Liver (tissue), 9 donors: ENCODE results near the gene TFAP2A. TPM values are rescaled to one million over a fixed set of nuclear protein-coding genes. Genes with fewer than 3 reads are reported as not detected.

Source experiments
- DNase-seq: peaks from one replicate; pipeline ENCODE4 v3.0.0-alpha.2; 2017; ENCODE audit warnings: low spot score
- H3K27ac ChIP-seq, 2 donors: one replicate each; pipeline ENCODE4 v1.7.0; 2013; ENCODE audit warnings: inconsistent platforms in 2 of 2, low read length in 2 of 2, control low read depth in 1 of 2, low read depth in 1 of 2, mild to moderate bottlenecking in 1 of 2
- H3K27me3 ChIP-seq, 4 donors: one replicate each; pipeline versions ENCODE4 v1.6.1 to v1.7.0; 2013; ENCODE audit warnings: low read length in 3 of 4, inconsistent platforms in 1 of 4, mild to moderate bottlenecking in 1 of 4, moderate library complexity in 1 of 4; ENCODE audit not compliant: control insufficient read depth in 4 of 4, insufficient read depth in 4 of 4
- H3K36me3 ChIP-seq, 4 donors: one replicate each; pipeline versions ENCODE4 v1.6.1 to v1.7.0; 2013; ENCODE audit warnings: low read length in 3 of 4, mild to moderate bottlenecking in 3 of 4, low read depth in 1 of 4, moderate library complexity in 1 of 4; ENCODE audit not compliant: control insufficient read depth in 4 of 4, insufficient read depth in 3 of 4
- H3K4me1 ChIP-seq, 4 donors: one replicate each; pipeline versions ENCODE4 v1.6.1 to v1.7.0; 2013; ENCODE audit warnings: low read length in 3 of 4, mild to moderate bottlenecking in 3 of 4, moderate library complexity in 1 of 4; ENCODE audit not compliant: control insufficient read depth in 4 of 4, insufficient read depth in 4 of 4
- H3K4me3 ChIP-seq, 3 donors: one replicate each; pipeline versions ENCODE4 v1.6.1 to v1.7.0; 2013; ENCODE audit warnings: low read length in 3 of 3, control low read depth in 1 of 3, low read depth in 1 of 3, mild to moderate bottlenecking in 1 of 3
- H3K9ac ChIP-seq, 2 donors: one replicate each; pipeline ENCODE4 v1.7.0; 2013; ENCODE audit warnings: low read length in 2 of 2, mild to moderate bottlenecking in 2 of 2, moderate library complexity in 2 of 2, control low read depth in 1 of 2, low read depth in 1 of 2
- H3K9me3 ChIP-seq, 4 donors: one replicate each; pipeline versions ENCODE4 v1.6.1 to v1.7.0; 2013; ENCODE audit warnings: low read length in 3 of 4; ENCODE audit not compliant: control insufficient read depth in 4 of 4
- FOXA1 ChIP-seq: IDR thresholded peaks from 2 replicates; pipeline ENCODE4 v1.6.1; 2016; ENCODE audit warnings: antibody characterized with exemption
- GABPA ChIP-seq, 2 donors: IDR thresholded peaks in 1 of 2; conservative IDR thresholded peaks in 1 of 2; 2 replicates each; pipeline ENCODE4 v1.6.1; 2016; ENCODE audit warnings: antibody characterized with exemption in 2 of 2, mild to moderate bottlenecking in 1 of 2, moderate library complexity in 1 of 2
- RAD21 ChIP-seq, 2 donors: IDR thresholded peaks; 2 replicates each; pipeline ENCODE4 v1.6.1; 2016; ENCODE audit warnings: antibody characterized with exemption in 2 of 2, mild to moderate bottlenecking in 2 of 2
- YY1 ChIP-seq: IDR thresholded peaks from 2 replicates; pipeline ENCODE4 v1.6.1; 2016; ENCODE audit warnings: antibody characterized with exemption, mild to moderate bottlenecking
- WGBS: extraction: QIAGEN DNeasy Blood & Tissue Kit; methylation state at CpG from one replicate; pipeline ENCODE4 v1.1.7; 2013; 5-methylcytosine and 5-hydroxymethylcytosine counted together
- polyA plus RNA-seq, 2 donors: library from polyadenylated mRNA; stranded (reverse) in 1 of 2; unstranded in 1 of 2; fragments of 200-250 nt in 1 of 2; fragments of >200 nt in 1 of 2; fragmentation: Nextera tagmentation in 1 of 2; extraction: Ambion mirVana in 1 of 2; gene quantifications; one replicate each; pipeline versions ENCODE4 v1.2.1 to v1.2.3, GENCODE V29; 2013 to 2015
- total RNA-seq, 2 donors: library from RNA; depleted of rRNA; stranded (reverse); fragments of >200 nt; gene quantifications; one replicate each; pipeline ENCODE4 v1.2.3, GENCODE V29; 2014
- TF ChIP-seq, protein P1 (sequence below): fragments of 150-350 bp; IDR thresholded peaks from 2 replicates; pipeline ENCODE4 v1.5.1; 2017; ENCODE audit warnings: improper control_type of control experiment, low read depth, low read length; ENCODE audit not compliant: missing input control
- TF ChIP-seq, protein P2 (sequence below): IDR thresholded peaks from 2 replicates; pipeline ENCODE4 v1.6.1; 2016; ENCODE audit warnings: antibody characterized with exemption
- TF ChIP-seq, protein P3 (sequence below): IDR thresholded peaks from 2 replicates; pipeline ENCODE4 v1.6.1; 2016; ENCODE audit warnings: antibody characterized with exemption, mild to moderate bottlenecking
- donor health status: healthy.
- donor health status: healthy.
- donor health status: healthy.
- donor health status: healthy.
- donor health status: healthy.

Gene TFAP2A
- total and polyA plus RNA-seq, 4 donors, result 0.03 to 0.08 TPM; not detected in 2

DNA sequence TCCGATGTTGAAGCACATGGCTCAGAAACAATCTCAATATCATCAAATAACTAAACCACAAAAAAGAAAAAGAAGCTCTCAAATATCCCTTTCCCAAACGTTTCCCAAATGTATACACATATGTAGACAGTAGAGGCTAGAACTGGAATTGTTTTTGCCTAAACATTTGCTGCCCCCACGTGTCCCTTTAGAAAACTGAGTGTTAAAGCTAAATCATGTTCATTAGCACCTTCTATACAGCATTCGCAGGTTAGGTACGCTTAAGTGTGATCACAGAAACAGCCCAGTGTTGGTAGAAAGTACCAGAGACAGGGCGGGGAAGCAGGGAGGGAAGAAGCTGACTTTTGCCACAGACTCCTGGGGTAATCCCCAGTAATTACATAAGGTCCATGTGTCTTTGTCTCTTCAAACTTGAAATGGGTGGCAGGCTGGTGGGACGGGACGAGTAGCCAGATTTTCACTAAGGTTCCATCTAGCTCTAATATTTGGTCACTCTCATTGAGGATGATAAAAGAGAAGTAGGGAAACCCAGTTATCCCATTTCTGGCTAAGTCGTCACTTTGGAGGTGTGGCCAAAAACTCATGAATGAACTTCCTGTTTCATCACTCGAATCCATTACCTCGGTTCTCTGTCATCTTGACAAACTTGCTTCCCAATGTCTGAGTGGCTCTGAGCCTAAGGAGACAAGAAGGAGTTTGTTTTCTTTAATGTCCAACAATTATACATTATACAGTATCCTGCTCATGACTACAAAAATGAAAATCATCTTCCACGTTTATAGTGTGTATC lies 15.0 kb upstream of the TFAP2A start:
- H3K9ac ChIP-seq, result no peak overlapping the region
- no peak for DNase-seq
- peaks cover 6 to 20% (median 11%) of the 10 kb centered on the region in 4 donors for H3K4me1 ChIP-seq
- TF ChIP-seq, protein P1, sequence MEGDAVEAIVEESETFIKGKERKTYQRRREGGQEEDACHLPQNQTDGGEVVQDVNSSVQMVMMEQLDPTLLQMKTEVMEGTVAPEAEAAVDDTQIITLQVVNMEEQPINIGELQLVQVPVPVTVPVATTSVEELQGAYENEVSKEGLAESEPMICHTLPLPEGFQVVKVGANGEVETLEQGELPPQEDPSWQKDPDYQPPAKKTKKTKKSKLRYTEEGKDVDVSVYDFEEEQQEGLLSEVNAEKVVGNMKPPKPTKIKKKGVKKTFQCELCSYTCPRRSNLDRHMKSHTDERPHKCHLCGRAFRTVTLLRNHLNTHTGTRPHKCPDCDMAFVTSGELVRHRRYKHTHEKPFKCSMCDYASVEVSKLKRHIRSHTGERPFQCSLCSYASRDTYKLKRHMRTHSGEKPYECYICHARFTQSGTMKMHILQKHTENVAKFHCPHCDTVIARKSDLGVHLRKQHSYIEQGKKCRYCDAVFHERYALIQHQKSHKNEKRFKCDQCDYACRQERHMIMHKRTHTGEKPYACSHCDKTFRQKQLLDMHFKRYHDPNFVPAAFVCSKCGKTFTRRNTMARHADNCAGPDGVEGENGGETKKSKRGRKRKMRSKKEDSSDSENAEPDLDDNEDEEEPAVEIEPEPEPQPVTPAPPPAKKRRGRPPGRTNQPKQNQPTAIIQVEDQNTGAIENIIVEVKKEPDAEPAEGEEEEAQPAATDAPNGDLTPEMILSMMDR, result peak; percentile 54
- TF ChIP-seq YY1, result no peak
- TF ChIP-seq RAD21 (IDR thresholded peaks at IDR 0.05), result peak; percentile 87 to 91
- no peak overlapping the region for H3K27ac ChIP-seq
- no peaks in the 10 kb centered on the region for H3K36me3 ChIP-seq
- WGBS, result 32% methylated on average over 12 of the region's 12 CpGs
- H3K9me3 ChIP-seq, result no peaks in the 10 kb centered on the region
- no peak overlapping the region for H3K4me3 ChIP-seq
- peaks cover 0 to 12% (median 2%) of the 10 kb centered on the region in 4 donors for H3K27me3 ChIP-seq

DNA sequence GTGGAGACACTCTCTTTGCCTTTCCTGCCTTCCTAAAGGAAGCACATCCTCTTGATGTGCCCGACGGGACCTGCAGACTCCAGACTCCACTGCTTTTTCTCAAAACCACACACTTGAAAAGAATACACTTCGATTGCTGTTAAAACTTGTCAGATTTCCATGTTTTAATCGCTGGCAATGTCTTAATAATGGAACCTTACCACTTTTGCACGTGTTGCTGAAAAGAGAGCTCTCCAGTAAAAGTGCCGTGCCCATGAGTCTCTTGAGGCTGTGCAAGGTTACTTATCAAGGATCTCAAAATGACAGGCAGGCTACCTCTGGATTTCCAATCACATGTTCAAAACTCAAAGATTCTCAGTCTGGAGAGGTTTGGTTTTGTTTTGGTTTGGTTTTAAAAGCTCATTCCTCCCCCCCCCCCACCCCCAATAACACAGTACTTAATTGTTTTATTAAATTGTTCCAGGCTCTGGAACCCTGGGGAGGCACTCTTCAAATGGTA lies 12.0 kb upstream of the TFAP2A start:
- WGBS, result 25% methylated on average over 6 of the region's 6 CpGs

More for the DNA sequence above, 12.0 kb upstream of the TFAP2A start:
- no peak for DNase-seq
- Histone ChIP-seq H3K36me3 (no peaks in the 10 kb centered on the region), H3K27ac (no peak overlapping the region), H3K9me3 (no peaks in the 10 kb centered on the region), H3K4me1 (peaks cover 6 to 20% (median 11%) of the 10 kb centered on the region in 4 donors), H3K9ac (no peak overlapping the region), H3K4me3 (peak overlapping the region; percentile 21 to 84 (median 68)), H3K27me3 (peaks cover 5 to 29% (median 11%) of the 10 kb centered on the region in 4 donors)
- no peak for TF ChIP-seq FOXA1
- TF ChIP-seq, protein P2, sequence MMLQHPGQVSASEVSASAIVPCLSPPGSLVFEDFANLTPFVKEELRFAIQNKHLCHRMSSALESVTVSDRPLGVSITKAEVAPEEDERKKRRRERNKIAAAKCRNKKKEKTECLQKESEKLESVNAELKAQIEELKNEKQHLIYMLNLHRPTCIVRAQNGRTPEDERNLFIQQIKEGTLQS, result no peak
- TF ChIP-seq RAD21 (IDR thresholded peaks at IDR 0.05), result no peak
- TF ChIP-seq, protein P3, sequence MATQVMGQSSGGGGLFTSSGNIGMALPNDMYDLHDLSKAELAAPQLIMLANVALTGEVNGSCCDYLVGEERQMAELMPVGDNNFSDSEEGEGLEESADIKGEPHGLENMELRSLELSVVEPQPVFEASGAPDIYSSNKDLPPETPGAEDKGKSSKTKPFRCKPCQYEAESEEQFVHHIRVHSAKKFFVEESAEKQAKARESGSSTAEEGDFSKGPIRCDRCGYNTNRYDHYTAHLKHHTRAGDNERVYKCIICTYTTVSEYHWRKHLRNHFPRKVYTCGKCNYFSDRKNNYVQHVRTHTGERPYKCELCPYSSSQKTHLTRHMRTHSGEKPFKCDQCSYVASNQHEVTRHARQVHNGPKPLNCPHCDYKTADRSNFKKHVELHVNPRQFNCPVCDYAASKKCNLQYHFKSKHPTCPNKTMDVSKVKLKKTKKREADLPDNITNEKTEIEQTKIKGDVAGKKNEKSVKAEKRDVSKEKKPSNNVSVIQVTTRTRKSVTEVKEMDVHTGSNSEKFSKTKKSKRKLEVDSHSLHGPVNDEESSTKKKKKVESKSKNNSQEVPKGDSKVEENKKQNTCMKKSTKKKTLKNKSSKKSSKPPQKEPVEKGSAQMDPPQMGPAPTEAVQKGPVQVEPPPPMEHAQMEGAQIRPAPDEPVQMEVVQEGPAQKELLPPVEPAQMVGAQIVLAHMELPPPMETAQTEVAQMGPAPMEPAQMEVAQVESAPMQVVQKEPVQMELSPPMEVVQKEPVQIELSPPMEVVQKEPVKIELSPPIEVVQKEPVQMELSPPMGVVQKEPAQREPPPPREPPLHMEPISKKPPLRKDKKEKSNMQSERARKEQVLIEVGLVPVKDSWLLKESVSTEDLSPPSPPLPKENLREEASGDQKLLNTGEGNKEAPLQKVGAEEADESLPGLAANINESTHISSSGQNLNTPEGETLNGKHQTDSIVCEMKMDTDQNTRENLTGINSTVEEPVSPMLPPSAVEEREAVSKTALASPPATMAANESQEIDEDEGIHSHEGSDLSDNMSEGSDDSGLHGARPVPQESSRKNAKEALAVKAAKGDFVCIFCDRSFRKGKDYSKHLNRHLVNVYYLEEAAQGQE, result no peak
- TF ChIP-seq GABPA (IDR thresholded peaks at IDR 0.05 in 1 of 2, conservative IDR thresholded peaks at IDR 0.05 in 1 of 2), result no peak
- no peak for TF ChIP-seq YY1
